HG03097 (cell line): ENCODE data around the gene TOGARAM2.
"Not testable (repeated sequence)": the region's sequence is repeated elsewhere in the genome, so short reads cannot be mapped to it uniquely, and the experiment has no call there.

ENCODE experiments used
- ATAC-seq: cut with Tn5 transposase; IDR thresholded peaks from one replicate; pipeline ENCODE4 v1.9.1; 2021; ENCODE audit not compliant: unreplicated experiment, low FRiP score

The TOGARAM2 gene

GRCh38 chr2:28976584-28976983, 4.5 kb upstream of the TOGARAM2 start:
- ATAC-seq = no peak

GRCh38 chr2:28977176-28977875, 3.8 kb upstream of the TOGARAM2 start:
- no peak for ATAC-seq

- ATAC-seq = not testable (repeated sequence)
These were observed 3.1 kb upstream of the TOGARAM2 start for GRCh38 chr2:28978001-28978400.

GRCh38 chr2:28978606-28979005, 2.5 kb upstream of the TOGARAM2 start:
- ATAC-seq = no peak

GRCh38 chr2:28979041-28979440, 2.1 kb upstream of the TOGARAM2 start:
- ATAC-seq = no peak

- no peak for ATAC-seq
These were observed 1.3 kb upstream of the TOGARAM2 start for GRCh38 chr2:28979576-28980366.

- ATAC-seq = no peak
These were observed 606 bp upstream of the TOGARAM2 start for GRCh38 chr2:28980368-28981015.

GRCh38 chr2:28981620-28982376, 700 bp downstream of the TOGARAM2 start:
- no peak for ATAC-seq

- no peak for ATAC-seq
These were observed 1.4 kb downstream of the TOGARAM2 start for GRCh38 chr2:28982381-28982950.

- no peak for ATAC-seq
These were observed 5.3 kb downstream of the TOGARAM2 start for GRCh38 chr2:28986429-28986828.

GRCh38 chr2:28989973-28990372, 8.9 kb downstream of the TOGARAM2 start:
- no peak for ATAC-seq

GRCh38 chr2:28990445-28990844, 9.3 kb downstream of the TOGARAM2 start:
- no peak for ATAC-seq

GRCh38 chr2:28991021-28991420, 9.9 kb downstream of the TOGARAM2 start:
- ATAC-seq = no peak

- ATAC-seq = no peak
These were observed 10.4 kb downstream of the TOGARAM2 start for GRCh38 chr2:28991460-28991859.

GRCh38 chr2:28993206-28993960, 12.3 kb downstream of the TOGARAM2 start:
- no peak for ATAC-seq

- ATAC-seq = no peak
These were observed 13.0 kb downstream of the TOGARAM2 start for GRCh38 chr2:28994074-28994473.

GRCh38 chr2:28994679-28995078, 13.6 kb downstream of the TOGARAM2 start:
- no peak for ATAC-seq

- ATAC-seq = no peak
These were observed 15.0 kb downstream of the TOGARAM2 start for GRCh38 chr2:28995765-28996750.
